SH-SY5Y (cell line): ENCODE measurements around the gene ARAF.

ENCODE experiments used
- GATA2 ChIP-seq: IDR thresholded peaks from 2 replicates; pipeline ENCODE4 v1.6.1; 2011; ENCODE audit warnings: mild to moderate bottlenecking, low read depth, low read length
- GATA3 ChIP-seq: IDR thresholded peaks from 2 replicates; pipeline ENCODE4 v1.6.1; 2011; ENCODE audit warnings: low read depth, mild to moderate bottlenecking, low read length, moderate library complexity

- TF ChIP-seq GATA2 (no peak), GATA3 (no peak)
These were observed 2.9 kb downstream of the ARAF start for GRCh38 chrX:47563801-47564315.
